ENCODE measurements around the gene SMURF1. TPM values are rescaled to one million over a fixed set of nuclear protein-coding genes. Genes with fewer than 3 reads are reported as not detected.

The SMURF1 gene
- total RNA-seq, 2 donors from 2014 or later: 16.9 to 31.3 TPM

DNA sequence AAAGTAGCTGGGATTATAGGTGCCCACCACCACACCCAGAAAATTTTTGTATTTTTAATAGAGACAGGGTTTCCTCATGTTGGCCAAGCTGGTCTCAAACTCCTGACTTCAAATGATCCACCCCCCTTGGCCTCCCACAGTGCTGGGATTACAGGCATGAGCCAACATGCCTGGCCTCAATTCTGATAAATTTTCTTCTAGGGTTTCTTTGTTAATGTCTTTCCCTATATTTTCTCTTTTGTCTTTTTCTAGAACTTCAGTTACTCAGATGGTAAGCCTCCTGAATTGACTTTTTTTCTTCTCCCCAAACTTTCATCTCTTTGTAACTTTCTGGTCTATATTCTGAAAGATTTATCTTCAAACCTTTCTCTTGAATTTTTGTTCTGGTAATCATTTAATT lies 12.7 kb upstream of the SMURF1 start:
- H3K27me3 ChIP-seq: no peaks in the 10 kb centered on the region
- H3K4me3 ChIP-seq: no peak overlapping the region
- TF ChIP-seq CTCF (IDR thresholded peaks at IDR 0.05): no peak
- no peak overlapping the region for H3K27ac ChIP-seq
- intact Hi-C loops (cut with DNase I): no loop called here
- H3K9me3 ChIP-seq: no peaks in the 10 kb centered on the region
- H3K4me1 ChIP-seq: no peaks in the 10 kb centered on the region
- DNase-seq (no peak), ATAC-seq (no peak)
- no peaks in the 10 kb centered on the region for H3K36me3 ChIP-seq (replicated peaks in 1 of 2; ENCODE audit: insufficient read depth in 1 of 2, low read depth in 2 of 2)

GRCh38 chr7:99155211-99155610 lies 11.3 kb upstream of the SMURF1 start:
- Histone ChIP-seq H3K36me3 (replicated peaks in 1 of 2; ENCODE audit: insufficient read depth in 1 of 2, low read depth in 2 of 2) (no peaks in the 10 kb centered on the region), H3K27me3 (no peaks in the 10 kb centered on the region), H3K4me3 (no peak overlapping the region), H3K4me1 (no peaks in the 10 kb centered on the region), H3K9me3 (no peaks in the 10 kb centered on the region), H3K27ac (peak overlapping the region in 1 of 4 donors; percentile 28)
- no peak for DNase-seq
- ATAC-seq: no peak
- 46 to 52% methylated on average over 1 of the region's 1 CpG for WGBS, 2 donors
- intact Hi-C loops (cut with DNase I): no loop called here
- TF ChIP-seq CTCF (IDR thresholded peaks at IDR 0.05): no peak
- no peak for TF ChIP-seq POLR2A (IDR thresholded peaks at IDR 0.05)

DNA sequence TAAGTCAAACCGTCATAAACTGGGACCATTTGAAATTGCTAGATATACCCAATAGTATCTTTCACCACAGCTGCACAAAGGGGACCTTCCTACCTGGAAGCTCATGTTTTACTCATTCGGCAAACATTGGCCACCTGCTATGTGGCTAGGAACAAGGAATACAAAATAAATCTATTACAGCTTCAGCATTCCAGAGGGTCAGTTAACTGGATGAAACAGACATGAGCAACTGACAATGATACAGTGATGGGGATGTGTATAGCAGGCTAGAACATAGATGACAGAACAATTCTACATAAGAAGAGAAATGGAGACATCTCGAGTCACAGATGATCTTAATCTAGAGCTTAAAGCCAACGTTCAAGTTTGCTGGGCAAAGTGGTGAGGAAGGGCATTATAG lies 3.1 kb upstream of the SMURF1 start:
- H3K4me3 ChIP-seq: no peak overlapping the region
- no peaks in the 10 kb centered on the region for H3K27me3 ChIP-seq
- H3K4me1 ChIP-seq: peaks cover 16% of the 10 kb centered on the region
- TF ChIP-seq POLR2A (IDR thresholded peaks at IDR 0.05) (no peak), CTCF (IDR thresholded peaks at IDR 0.05) (no peak)
- no peaks in the 10 kb centered on the region for H3K36me3 ChIP-seq (replicated peaks in 1 of 2; ENCODE audit: insufficient read depth in 1 of 2, low read depth in 2 of 2)
- no peaks in the 10 kb centered on the region for H3K9me3 ChIP-seq
- no peak for DNase-seq
- ATAC-seq: no peak
- H3K27ac ChIP-seq: no peak overlapping the region
- 60 to 63% methylated on average over 4 of the region's 4 CpGs for WGBS, 2 donors
- intact Hi-C loops (cut with DNase I): no loop called here

- Histone ChIP-seq H3K27me3 (no peaks in the 10 kb centered on the region), H3K9me3 (no peaks in the 10 kb centered on the region), H3K27ac (peak overlapping the region; percentile 93 to 100 (median 98)), H3K36me3 (replicated peaks in 1 of 2; ENCODE audit: insufficient read depth in 1 of 2, low read depth in 2 of 2) (no peaks in the 10 kb centered on the region), H3K4me1 (peaks cover 50% of the 10 kb centered on the region), H3K4me3 (peak overlapping the region; percentile 34 to 87)
- WGBS, 2 donors: 0% methylated on average over 4 to 20 of the region's 46 CpGs
- DNase-seq (no peak), ATAC-seq (no peak)
- intact Hi-C loops (cut with DNase I): no loop called here
- no peak for TF ChIP-seq CTCF (IDR thresholded peaks at IDR 0.05)
Observed at GRCh38 chr7:99143521-99143852, 421 bp downstream of the SMURF1 start.

- Histone ChIP-seq H3K27ac (peak overlapping the region; percentile 93 to 100 (median 98)), H3K27me3 (no peaks in the 10 kb centered on the region), H3K36me3 (replicated peaks in 1 of 2; ENCODE audit: insufficient read depth in 1 of 2, low read depth in 2 of 2) (no peaks in the 10 kb centered on the region), H3K4me1 (peaks cover 50% of the 10 kb centered on the region), H3K4me3 (peak overlapping the region; percentile 34 to 87), H3K9me3 (no peaks in the 10 kb centered on the region)
- WGBS, 2 donors: 6 to 15% methylated on average over 21 to 31 of the region's 33 CpGs
- intact Hi-C loops (cut with DNase I): no loop called here
- TF ChIP-seq POLR2A (IDR thresholded peaks at IDR 0.05) (peak in 1 of 3 donors; percentile 22), CTCF (IDR thresholded peaks at IDR 0.05) (no peak)
- ATAC-seq (peak; percentile 75), DNase-seq (peak; percentile 95 to 98 (median 96))
Observed at GRCh38 chr7:99142727-99143520, 984 bp downstream of the SMURF1 start.

All from body of pancreas (tissue), 4 donors.